ENCODE results near the gene STPG2. TPM values are rescaled to one million over a fixed set of nuclear protein-coding genes. Genes with fewer than 3 reads are reported as not detected.

Gene STPG2
- total RNA-seq, 1 donor from 2014 or later, result not detected

Other genes with a start within 250 kb of the STPG2 start
- gene RAP1GDS1, start 117.9 kb upstream of the STPG2 start, total RNA-seq, result 32.4 and 44.5 TPM in 2 replicates

Data from epithelial cell of proximal tubule (primary cell).